ENCODE measurements around the gene BLTP3B.

DNA sequence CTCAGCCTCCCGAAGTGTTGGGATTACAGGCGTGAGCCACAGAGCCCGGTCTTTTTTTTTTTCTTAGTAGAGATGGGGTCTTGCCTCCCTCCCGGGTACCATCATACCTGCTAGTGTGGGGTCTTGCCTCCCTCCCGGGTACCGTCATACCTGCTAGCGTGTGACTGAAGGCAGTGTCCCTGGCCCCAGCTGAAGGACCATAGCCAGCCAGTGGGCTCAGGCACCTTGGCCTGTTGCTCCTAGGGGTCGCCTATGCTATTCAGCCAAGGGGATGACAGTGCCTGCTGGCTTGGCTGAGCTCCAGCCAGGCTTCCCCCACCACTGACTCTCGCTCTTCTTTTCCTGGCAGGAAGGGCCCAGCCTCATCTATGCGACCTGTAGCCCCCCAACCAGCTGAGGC lies 10.5 kb upstream of the BLTP3B start:
- TF ChIP-seq GATA2 (IDR thresholded peaks at IDR 0.05; ENCODE audit: low read depth, low read length) (no peak), GATA3 (IDR thresholded peaks at IDR 0.05; ENCODE audit: low read depth, low read length) (no peak)
